PC-9 (cell line): ENCODE data around the gene PAX8.

Source experiments
- EZH2 ChIP-seq: fragments of 200-600 bp; sonication (generic); IDR thresholded peaks from 2 replicates; pipeline ENCODE4 v1.8.0; 2017; ENCODE audit warnings: antibody characterized with exemption, low read depth
- TF ChIP-seq, protein P1 (sequence below): fragments of 200-600 bp; sonication (generic); conservative IDR thresholded peaks from 2 replicates; pipeline ENCODE4 v1.6.1; 2017; ENCODE audit warnings: mixed run types, antibody characterized with exemption, mild to moderate bottlenecking, moderate library complexity

DNA sequence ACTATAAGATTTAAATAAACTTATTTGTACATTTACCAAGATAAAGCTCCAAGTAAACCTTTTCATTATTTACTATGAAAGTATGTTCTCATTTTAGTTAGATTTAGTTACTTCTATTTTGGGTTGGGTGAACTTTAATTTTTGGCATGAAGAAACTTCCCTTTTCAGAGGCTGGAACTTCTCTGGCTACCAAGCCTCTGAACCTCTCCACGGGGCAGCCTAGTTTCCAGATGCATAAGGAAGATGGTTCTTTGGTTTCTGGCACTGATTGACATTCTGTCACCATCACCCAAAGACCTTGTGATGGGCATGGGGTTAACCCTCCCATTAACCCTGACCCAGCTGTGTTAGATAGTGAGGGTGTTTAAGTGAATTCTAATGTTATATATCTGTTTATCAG, 87.8 kb downstream of the PAX8 start:
- no peak for TF ChIP-seq EZH2
- TF ChIP-seq, protein P1, sequence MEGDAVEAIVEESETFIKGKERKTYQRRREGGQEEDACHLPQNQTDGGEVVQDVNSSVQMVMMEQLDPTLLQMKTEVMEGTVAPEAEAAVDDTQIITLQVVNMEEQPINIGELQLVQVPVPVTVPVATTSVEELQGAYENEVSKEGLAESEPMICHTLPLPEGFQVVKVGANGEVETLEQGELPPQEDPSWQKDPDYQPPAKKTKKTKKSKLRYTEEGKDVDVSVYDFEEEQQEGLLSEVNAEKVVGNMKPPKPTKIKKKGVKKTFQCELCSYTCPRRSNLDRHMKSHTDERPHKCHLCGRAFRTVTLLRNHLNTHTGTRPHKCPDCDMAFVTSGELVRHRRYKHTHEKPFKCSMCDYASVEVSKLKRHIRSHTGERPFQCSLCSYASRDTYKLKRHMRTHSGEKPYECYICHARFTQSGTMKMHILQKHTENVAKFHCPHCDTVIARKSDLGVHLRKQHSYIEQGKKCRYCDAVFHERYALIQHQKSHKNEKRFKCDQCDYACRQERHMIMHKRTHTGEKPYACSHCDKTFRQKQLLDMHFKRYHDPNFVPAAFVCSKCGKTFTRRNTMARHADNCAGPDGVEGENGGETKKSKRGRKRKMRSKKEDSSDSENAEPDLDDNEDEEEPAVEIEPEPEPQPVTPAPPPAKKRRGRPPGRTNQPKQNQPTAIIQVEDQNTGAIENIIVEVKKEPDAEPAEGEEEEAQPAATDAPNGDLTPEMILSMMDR, result no peak
